Stimulated activated CD8-positive, alpha-beta memory T cell treated with anti-CD3 and anti-CD28 coated beads, Interleukin-12 subunit alpha, Interleukin-12 subunit beta, amount 100 ng/mL, for 24 hours (primary cell): ENCODE results near the gene KLF11.
"Not testable (repeated sequence)": the region's sequence is repeated elsewhere in the genome, so short reads cannot be mapped to it uniquely, and the experiment has no call there.

Experiments used
- DNase-seq: peaks from one replicate; pipeline ENCODE4 v3.0.0-alpha.2; 2020; ENCODE audit errors: extremely low read depth

Gene KLF11

DNA sequence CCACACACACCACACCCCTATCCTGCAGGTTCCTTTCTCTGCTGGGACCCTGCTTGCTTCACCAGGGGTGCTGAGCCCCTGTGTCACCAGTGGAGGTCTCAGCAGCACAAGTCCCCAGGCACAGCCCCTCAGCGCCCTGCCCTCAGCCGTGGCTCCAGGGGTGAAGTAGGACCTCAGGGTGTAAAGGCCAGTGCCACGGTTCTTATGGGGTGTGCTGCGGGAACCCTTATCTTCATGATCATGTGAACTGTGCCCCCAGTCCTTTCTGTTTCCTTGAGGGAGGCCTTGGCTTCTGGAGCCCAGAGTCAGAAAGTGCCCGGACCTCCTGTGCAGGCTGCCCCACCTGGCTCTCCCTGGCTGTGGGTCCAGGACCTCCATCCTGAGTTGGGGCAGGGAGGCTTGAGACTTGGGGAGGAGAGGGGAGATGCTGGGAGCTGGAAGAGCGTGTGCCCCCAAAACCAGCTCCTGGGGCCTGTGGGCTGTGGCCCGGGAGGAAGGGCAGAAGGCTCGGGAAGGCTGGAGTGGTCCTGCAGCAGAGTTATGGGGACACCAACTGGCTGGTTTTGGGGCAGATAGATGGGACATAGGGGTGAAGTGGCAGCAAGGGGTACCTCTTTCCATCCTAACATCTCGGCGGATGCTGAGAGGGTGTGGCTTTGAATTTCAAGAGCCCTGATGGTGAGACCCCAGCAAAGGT lies 20.2 kb upstream of the KLF11 start:
- DNase-seq = no peak

DNA sequence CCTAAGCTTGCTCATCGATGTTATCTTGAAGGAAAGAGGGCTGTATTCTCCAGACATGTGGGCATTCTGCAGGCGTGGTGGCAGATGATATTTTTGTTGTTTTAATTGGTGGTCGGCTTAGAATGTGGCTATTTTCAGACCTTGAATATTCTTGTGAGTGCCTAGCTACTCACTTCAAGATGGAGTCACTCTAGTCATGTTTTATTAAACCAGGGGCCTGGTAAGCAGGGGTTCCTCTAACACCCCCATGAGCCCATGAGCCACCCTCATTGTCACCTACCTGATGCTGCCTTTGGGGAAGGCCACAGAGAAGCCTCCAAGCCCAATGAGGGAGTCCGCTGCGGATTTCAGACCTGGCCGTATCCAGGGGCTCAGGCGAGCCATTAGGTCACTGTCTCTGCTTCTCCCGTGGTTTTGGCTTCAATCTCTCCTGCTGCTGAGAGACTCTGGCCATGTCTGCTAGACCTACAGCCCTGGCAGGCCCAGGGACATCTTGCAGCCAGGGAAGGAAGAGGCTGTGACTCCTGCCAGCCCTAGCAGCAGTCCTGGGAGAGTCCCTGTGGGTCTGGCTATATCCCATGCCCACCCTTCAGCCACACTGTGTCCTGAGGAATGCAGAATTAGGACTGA lies 16.3 kb upstream of the KLF11 start:
- DNase-seq = no peak

DNA sequence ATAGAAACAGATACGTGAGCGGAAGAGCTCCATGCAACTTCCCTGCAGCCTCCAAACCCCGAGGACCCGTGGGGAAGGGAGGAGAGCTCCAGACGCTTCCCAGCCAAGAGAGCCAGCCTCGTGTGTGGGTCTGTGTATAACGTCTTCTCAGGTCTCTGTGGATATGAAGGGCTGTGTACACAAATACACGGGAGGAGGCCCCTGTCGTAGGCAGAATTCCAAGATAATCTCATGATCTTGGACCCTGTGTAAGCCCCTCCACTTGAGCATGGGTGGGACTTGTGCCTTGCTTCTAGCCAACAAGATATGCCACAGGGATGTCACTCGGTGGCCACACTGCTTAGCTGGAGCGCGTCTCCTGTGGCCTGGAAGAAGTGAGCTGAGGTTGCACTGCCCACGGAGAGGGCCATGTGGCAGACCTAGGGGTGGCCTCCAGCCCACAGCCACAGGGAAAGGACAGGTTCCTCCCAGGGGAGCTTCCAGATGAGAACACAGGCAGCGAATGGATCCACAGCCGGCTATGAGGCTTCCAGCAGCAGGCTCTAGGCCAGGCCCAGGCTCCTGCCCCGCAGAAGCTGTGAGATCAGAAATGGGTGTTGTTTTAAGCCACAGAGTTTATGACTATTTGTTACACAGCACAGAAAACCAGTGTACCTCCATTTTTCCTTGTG lies 15.6 kb upstream of the KLF11 start:
- DNase-seq = no peak

DNA sequence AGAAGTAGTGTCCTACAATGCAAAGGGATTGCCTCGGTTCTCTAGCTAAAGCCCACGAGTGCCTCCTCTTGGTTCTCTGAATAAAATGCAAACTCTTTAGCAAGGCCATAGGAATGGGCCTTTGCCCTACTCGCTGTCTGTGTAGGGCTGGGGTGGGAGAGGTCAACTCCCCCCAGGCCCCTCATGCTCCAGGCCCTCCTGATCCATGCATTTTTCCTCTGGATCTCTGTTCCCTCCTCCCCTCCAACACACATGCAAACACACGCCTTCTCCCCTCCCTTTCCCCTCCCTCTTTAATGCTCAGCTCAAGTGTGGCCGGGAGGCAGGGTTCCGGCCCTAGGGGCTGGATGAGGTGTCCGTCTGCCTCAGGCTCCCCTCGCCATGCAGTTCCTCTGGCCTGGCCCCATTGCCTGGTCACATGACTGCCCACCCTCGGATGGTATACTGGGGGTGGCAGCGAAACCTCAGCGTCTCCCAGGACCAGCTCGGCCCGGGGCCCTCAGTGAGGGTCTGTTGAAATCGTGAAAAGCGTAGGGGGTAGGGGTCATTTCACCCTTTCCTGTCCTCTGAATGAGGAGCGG lies 14.9 kb upstream of the KLF11 start:
- DNase-seq = no peak

DNA sequence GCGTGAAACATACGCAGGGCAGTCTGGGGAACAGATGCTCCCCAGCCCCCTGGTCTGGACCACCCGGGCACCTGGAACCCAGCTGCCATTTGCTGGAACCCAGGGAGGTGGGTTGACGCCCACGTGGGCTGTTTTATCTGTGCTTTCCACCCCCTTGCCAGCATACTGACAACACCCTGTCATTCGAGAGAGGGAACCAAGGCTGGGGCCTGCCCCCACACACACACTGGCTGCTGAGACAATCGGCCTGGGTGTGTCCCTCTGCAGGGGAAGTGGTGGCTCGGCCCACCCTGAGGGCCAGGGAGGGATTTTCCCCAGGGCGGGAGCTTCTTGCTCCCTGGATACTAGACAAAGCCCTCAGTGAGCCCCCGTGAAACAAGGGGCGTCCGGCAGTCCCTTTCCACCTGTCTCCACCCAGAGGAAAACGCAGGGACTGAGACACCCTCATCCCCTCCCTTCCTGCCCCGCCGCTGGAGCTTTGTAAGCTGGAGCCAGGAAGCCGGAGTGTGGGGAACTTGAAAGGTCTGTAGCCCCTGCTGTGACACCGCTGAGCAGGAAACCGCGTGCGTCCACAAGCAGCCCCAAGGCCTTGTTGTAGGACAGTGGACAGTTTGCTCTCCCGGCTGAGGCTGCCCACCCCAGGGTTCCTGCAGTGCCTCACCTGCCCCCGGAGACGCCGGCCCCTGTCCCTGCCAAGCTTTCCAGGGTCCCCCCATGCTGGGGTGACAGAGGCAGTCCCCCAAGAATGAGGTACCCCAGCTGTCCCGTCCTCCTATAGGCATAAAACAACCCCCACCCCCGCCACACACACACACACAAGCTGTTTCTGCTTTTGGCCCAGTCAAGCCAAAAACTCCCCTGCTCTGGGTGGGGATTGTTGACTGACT lies 14.1 kb upstream of the KLF11 start:
- DNase-seq = no peak

DNA sequence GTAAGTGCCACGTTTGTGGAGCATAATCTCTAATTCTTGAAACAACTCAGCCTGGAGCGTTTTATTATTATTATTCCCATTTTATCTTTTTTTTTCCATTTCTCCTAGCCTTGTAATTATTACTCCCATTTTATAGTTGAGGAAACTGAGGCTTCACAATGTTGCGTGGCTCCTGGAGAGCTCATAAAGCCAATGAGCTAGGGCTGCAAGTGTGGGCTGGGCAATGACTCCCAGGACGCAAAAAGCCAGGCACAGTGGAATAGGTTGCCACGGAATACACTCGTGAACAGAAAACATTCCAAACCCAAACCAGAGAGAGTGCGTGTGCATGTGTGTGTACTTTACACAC lies 13.5 kb upstream of the KLF11 start:
- no peak for DNase-seq

DNA sequence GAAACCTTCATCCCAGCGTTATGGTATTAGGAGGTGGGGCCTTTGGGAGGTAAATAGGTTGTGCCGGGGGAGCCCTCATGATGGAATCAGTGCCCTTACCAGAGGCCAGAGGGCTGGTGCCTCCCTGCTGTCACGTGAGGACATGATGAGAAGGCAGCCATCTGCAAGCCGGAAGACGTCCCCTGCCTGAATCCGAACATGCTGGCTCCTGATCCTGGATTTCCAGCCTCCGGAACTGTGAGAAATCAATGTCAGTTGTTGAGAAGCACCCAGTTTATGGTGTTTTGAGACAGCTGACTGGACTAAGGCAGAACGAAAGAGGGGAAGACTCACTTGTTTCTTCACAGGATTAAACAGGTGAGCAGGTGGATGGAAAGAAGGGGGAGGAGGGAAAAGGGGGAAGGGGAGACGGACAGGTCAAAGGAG lies 13.0 kb upstream of the KLF11 start:
- DNase-seq = no peak

DNA sequence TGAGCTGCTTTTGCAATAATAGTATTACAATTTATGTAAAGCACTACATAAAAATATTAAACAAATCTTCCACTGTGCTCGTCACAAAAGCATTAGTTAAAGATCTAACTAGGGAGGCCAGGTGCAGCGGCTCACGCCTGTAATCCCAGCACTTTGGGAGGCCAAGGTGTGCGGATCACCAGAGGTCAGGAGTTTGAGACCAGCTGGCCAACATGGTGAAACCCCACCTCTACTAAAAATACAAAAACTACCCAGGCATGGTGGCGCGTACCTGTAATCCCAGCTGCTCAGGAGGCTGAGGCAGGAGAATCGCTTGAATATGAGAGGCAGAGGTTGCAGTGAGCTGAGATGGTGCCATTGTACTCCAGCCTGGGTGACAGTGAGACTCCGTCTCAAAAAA lies 12.6 kb upstream of the KLF11 start:
- not testable (repeated sequence) for DNase-seq

DNA sequence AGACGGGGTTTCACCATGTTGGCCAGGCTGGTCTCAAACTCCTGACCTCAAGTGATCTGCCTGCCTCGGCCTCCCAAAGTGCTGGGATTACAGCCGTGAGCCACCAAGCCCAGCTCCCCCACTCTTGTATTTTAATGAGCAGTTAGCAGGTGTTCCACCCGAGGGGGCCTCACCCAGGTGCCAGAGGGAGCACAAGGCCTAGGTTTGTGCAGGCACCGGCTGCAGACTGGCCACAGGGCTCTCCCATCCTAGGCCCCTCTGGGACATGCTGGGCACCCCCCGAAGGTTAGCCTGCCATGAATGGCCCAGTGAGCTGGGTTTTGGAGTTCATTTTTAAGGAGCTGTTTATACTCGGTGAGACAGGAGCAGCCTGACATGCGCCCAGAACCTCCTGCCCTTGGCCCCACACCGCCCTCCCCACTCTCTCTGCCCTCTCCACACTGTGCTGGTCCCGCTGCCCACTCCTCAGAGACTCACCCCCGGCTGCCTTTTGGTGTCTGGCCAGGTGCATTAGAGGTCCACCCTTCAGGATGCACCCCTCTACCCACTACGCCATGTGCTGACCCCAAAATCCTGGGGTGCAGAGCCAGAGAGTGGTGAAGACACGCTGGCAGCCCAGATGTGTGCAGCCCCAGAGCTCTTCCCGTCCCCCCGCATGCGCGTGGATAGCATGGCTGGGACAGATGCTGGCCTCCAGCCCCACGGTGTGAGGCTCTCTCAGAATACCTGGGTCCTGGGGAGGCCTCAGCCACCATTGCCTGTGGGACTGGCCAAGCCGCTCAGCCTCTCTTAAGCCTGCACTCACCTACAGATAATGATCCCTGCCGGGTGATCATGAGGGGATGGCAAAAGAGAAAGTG lies 11.2 kb upstream of the KLF11 start:
- DNase-seq = no peak

DNA sequence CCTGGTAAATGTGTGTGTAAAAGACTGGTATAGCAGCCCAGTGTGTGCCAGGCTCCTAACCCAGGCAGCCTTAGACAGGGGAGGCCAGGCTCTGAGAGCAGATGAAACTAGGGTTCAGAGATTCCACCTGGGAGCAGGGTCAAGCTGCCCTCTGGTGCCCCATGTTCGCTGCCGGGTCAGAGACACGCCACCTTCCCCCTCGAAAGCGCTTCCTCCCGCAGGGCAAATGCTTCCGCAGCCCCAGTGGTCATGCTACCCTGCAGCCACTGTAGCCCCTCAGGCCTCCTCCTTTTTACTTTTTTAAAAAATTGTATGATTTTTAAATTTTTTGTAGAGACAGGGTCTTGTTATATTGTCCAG lies 10.6 kb upstream of the KLF11 start:
- no peak for DNase-seq

DNA sequence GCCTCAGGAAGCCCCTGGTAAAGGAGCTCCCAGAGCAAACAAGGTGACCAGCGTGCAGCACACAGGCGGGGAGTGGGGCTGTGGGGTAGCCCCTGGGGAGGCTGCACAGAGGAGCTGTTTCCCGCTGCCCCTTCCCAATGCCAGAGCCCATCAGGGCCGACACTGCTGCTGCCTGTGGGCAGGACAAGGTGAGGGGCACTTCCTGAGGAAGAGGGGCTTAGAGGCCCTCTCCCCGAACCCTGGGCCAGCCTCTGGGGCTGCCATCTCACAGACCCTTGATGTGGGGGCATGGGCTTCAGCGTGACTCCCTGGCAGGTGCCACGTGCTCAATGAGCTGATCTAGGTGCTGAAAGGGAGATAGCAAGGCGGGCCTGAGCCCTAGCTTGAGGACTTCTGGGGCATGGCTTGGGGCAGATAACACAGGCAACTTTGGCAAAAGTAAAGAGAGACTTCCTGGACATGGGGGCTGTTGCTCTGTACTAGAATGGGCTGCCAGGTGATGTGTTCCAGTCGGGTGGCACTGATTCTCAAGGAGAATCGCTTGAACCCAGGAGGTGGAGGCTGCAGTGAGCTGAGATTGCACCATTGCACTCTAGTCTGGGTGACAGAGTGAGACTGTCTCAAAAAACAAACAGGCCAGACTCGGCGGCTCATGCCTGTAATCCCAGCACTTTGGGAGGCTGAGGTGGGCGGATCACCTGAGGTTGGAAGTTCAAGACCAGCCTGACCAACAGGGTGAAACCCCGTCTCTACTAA lies 9.9 kb upstream of the KLF11 start:
- no peak for DNase-seq

DNA sequence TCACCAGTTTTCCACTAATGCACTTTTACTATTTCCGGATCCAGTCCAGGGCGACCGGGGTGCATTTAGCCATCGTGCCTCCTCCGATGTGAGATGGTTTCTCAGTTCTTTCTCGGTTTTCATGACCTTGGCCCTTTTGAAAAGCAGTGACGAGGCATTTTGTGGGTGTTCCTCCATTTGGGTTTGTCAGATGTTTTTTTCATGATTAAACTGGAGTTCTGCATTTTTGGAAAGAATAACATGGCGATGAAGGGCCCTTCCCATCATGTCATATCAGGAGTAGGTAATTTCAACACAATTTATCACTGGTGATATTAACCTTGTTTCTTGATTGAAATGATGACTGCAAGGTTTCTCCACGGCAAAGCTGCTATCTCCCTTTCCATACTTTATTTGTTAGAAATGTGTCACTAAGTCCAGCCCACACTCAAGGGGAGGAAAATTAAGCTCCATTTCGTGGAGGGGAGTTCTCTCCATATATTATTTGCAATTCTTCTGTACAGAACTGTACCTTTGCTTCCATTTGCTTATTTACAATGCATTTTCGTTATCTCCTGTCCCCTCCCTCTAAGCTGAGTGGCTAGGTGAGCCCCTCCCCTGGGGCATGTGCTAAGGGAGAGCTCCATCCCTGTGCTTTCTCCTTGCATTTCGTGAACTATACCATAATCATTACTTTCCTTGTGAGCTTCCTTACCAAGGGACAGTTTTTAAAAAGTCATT lies 8.9 kb upstream of the KLF11 start:
- no peak for DNase-seq

DNA sequence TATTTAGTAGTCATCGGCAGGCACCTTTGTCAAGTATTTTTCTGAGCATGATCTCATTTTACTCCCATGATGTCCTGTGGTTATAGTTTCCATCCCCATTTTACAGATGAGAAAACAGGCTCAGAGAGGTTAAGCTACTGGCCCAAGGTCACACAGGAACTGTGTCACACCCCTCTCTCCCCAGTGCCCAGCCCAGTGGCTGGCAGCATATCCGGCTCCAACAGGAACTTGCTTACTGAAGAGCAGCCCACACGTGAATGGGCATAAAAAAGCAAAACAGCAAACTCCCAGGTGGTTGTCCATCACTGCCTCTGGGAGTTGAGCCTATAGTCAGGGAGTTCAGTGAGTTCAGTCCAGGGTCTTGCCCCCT lies 8.3 kb upstream of the KLF11 start:
- no peak for DNase-seq

DNA sequence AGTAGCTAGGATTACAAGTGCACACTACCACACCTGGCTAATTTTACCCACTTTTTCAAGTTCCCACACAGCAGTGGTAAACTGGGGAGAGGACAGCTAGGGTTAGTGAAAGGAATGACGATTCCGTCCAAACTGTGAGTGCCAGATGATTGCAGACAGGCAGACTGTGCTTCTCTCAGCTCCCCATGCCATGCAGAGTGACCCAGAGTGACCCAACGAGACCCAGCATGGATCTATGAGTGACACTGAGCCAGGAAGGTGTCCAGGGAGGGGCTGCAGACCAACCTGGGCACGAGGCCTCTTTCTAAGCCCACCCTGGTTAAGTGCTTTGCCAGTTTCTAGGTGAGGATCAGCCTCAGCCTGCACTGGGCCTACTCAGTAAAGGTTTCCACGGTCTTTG lies 7.7 kb upstream of the KLF11 start:
- DNase-seq = no peak

DNA sequence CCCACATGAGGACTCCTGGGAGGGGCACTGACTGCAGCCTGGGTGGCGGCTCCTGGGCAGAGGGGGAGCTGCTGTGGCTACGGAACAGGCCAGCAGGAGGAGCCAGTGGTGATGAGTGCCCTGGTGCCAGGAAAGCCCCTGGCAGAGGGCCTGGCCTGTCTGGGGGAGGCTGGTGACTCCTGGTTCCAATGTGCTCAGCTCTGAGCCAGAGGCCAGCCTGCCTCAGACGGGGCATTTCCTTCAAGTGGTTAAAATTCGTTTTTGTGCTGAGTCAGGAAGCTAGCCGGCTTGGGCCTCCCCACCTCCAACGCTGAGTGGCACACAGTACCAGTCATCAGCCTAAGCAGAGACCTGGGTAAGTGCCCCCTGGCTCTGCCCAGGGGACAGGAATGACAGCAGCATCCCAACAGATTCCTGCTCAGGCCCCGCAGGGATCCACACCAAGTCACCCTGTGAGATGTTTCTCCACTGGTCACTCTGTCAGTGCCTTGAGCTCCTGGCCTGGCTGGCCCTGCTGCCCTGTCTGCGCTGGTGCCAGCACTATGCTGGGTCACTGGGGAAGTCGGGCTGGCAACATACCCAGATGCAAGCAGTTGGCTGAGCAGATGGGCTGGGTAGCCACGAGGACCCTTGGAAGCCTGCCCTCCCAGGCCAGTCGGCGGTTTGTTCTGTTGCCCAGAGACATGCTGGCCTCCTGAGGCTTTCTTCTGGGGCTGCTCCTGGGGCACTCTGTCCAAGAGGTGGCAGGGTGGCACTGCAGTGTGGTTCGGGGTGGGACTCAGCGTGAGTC lies 7.1 kb upstream of the KLF11 start:
- DNase-seq = no peak

DNA sequence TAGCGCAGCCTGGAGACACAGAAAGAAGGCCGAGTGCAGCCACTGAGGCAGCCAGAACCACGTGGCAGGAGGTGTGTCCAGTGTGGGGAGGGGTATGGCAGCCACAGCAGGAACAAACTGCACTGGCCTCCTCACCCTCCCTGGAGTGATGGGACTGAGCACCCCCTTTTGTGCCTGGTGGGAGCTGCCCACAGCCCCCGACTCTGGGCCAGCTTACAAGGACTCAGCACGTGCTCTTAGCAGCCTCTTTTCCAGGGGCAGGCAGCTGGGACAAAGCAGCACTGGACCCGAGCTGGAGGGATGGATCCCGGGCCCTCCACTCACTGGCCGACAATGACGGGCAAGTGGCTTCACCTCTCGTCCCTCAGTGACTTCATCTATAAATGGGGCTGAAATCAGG lies 5.2 kb upstream of the KLF11 start:
- DNase-seq = no peak

DNA sequence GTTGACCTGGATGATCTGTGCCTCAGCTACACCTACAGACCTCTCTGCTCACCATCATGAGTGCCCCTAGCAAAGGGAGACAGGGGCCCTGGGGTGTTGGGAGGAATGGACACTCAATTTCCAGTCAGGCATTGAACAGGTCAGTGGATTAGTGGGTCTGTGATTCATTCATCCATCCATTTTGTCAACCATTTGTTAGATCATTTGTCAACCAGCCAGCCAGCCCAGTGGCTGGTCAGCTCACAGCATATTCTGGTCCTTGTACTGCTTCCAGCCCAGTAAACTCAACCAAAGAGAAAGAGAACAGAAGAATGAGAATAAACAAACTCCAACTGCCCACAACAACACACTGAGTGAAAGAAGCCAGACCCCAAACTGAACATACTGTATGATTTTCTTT lies 4.6 kb upstream of the KLF11 start:
- no peak for DNase-seq

DNA sequence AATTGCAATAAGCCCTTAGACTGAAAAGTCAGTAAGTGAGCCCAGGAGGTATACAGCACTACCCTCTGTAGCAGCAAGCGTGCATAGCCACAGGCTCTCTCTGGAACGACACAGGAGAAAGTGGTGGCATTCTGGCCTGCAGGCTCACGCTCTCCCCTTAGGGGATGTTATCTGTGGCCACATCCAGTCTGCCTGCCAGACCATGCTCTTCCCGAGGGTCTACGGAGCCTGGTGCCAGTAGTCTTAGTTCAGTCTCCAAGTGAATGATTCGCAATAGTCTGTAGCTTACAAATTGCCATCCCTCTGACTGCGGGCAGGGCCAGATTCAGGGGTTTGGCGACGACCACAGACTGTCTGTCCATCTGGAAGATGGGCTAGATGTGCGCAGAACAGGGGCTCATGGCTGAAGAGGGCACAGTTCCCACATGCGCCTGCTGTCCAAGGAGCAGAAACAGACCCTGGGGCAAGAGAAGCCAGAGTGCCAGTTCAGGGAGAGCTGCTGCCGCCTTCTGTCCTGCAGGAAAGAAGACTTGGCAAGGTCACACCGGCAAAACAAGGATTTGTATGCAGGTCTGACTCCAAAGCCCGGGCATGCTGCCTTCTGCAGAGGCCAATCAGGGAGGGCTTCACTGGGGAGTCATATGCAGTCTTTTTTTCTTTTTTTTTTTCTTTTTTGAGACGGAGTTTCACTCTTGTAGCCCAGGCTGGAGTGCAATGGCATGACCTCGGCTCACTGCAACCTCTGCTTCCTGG lies 3.5 kb upstream of the KLF11 start:
- no peak for DNase-seq
